HepG2 (cell line): ENCODE results near the gene MAPK7. TPM values are rescaled to one million over a fixed set of nuclear protein-coding genes. Genes with fewer than 3 reads are reported as not detected.

Experiments
- BRD4 ChIP-seq: sonication (generic); formaldehyde crosslinking; IDR thresholded peaks from 2 replicates; pipeline ENCODE4 v1.4.0; 2020; ENCODE audit warnings: missing genetic modification reagents
- CEBPZ ChIP-seq: IDR thresholded peaks from 2 replicates; pipeline ENCODE4 v1.6.1; 2012; ENCODE audit warnings: low read length, improper control_type of control experiment
- GATA4 ChIP-seq: sonication (generic); IDR thresholded peaks from 2 replicates; pipeline ENCODE4 v1.6.1; 2016; ENCODE audit warnings: antibody characterized with exemption, low read depth, borderline replicate concordance
- GATAD1 ChIP-seq: IDR thresholded peaks from 2 replicates; pipeline ENCODE4 v1.6.1; 2016; ENCODE audit warnings: missing genetic modification reagents, missing compliant biosample characterization
- HNRNPUL1 ChIP-seq: fragments of 200-400 bp; formaldehyde crosslinking; IDR thresholded peaks from 2 replicates; pipeline ENCODE4 v1.6.1; 2017; ENCODE audit warnings: low read depth, mild to moderate bottlenecking, low read length, moderate library complexity
- JUNB ChIP-seq: sonication (generic); formaldehyde crosslinking; IDR thresholded peaks from 2 replicates; pipeline ENCODE4 v1.8.0; 2022; ENCODE audit warnings: missing genetic modification reagents, mild to moderate bottlenecking, borderline replicate concordance
- KDM5B ChIP-seq: sonication (generic); formaldehyde crosslinking; IDR thresholded peaks from 2 replicates; pipeline ENCODE4 v1.4.0; 2020; ENCODE audit warnings: missing genetic modification reagents, mild to moderate bottlenecking, borderline replicate concordance
- KMT2B ChIP-seq: IDR thresholded peaks from 2 replicates; pipeline ENCODE4 v1.6.1; 2016; ENCODE audit warnings: missing genetic modification reagents, missing compliant biosample characterization
- MAFF ChIP-seq: IDR thresholded peaks from 2 replicates; pipeline ENCODE4 v1.6.1; 2011; ENCODE audit warnings: low read depth, low read length, improper control_type of control experiment
- PCBP1 ChIP-seq: fragments of 200-400 bp; formaldehyde crosslinking; IDR thresholded peaks from 2 replicates; pipeline ENCODE4 v1.6.1; 2017; ENCODE audit warnings: mild to moderate bottlenecking, low read depth, low read length, borderline replicate concordance
- POLR2A ChIP-seq, 2 experiments: IDR thresholded peaks; 2 replicates each; pipeline ENCODE4 v1.6.1; 2011; ENCODE audit warnings: low read depth in 2 of 2, low read length in 2 of 2, mild to moderate bottlenecking in 1 of 2, moderate library complexity in 1 of 2; ENCODE audit not compliant: insufficient read depth in 1 of 2
- RARG ChIP-seq: sonication (generic); formaldehyde crosslinking; IDR thresholded peaks from 2 replicates; pipeline ENCODE4 v1.4.0; 2020; ENCODE audit warnings: low read depth, mild to moderate bottlenecking, missing genetic modification reagents
- TCF7 ChIP-seq: sonication (generic); IDR thresholded peaks from 2 replicates; pipeline ENCODE4 v1.6.1; 2016; ENCODE audit warnings: antibody characterized with exemption, low read depth
- TOE1 ChIP-seq: sonication (generic); formaldehyde crosslinking; IDR thresholded peaks from 2 replicates; pipeline ENCODE4 v1.4.0; 2020; ENCODE audit warnings: mild to moderate bottlenecking, missing genetic modification reagents
- WIZ ChIP-seq: sonication (generic); formaldehyde crosslinking; IDR thresholded peaks from 2 replicates; pipeline ENCODE4 v1.5.1; 2020; ENCODE audit warnings: mild to moderate bottlenecking, missing genetic modification reagents
- ZHX1 ChIP-seq: sonication (generic); formaldehyde crosslinking; IDR thresholded peaks from 2 replicates; pipeline ENCODE4 v1.8.1; 2022; ENCODE audit warnings: low read depth, mild to moderate bottlenecking, missing genetic modification reagents
- ZIK1 ChIP-seq: sonication (generic); formaldehyde crosslinking; IDR thresholded peaks from 2 replicates; pipeline ENCODE4 v1.5.0; 2020; ENCODE audit warnings: mild to moderate bottlenecking, low read depth, missing genetic modification reagents, borderline replicate concordance
- ZNF264 ChIP-seq: sonication (generic); formaldehyde crosslinking; IDR thresholded peaks from 2 replicates; pipeline ENCODE4 v1.4.0; 2020; ENCODE audit warnings: missing genetic modification reagents
- ZNF772 ChIP-seq: sonication (generic); formaldehyde crosslinking; IDR thresholded peaks from 2 replicates; pipeline ENCODE4 v1.5.0; 2020; ENCODE audit warnings: mild to moderate bottlenecking, missing genetic modification reagents
- polyA plus RNA-seq, 8 experiments: library from polyadenylated mRNA; depleted of rRNA in 3 of 8; stranded (reverse) in 7 of 8; unstranded in 1 of 8; fragments of >200 nt; fragmentation: Illumina TruSeq in 4 of 8; extraction: Trizol in 4 of 8; gene quantifications; 2 replicates each; pipeline versions ENCODE4 v1.2.1 to v1.2.3, GENCODE V29; 2011 to 2016; ENCODE audit warnings: low read depth in 4 of 8, missing spikeins in 1 of 8, mixed read lengths in 1 of 8; ENCODE audit not compliant: insufficient read depth in 1 of 8
- total RNA-seq, 5 experiments: library from RNA; depleted of rRNA; stranded (reverse); fragments of >200 nt; fragmentation: Illumina TruSeq; extraction: Trizol; gene quantifications; 2 replicates each; pipeline ENCODE4 v1.2.3, GENCODE V29; 2016; ENCODE audit warnings: low read depth in 1 of 5
- TF ChIP-seq, protein P1 (sequence below): sonication (generic); formaldehyde crosslinking; conservative IDR thresholded peaks from 2 replicates; pipeline ENCODE4 v1.4.0; 2020; ENCODE audit warnings: mild to moderate bottlenecking, missing genetic modification reagents, moderate library complexity

Gene MAPK7
- total and polyA plus RNA-seq, 2 of the 13 experiments (the other 11 are each of a cell fraction or from before 2014, with no cell fraction given) = 2.9 to 5.9 TPM

GRCh38 chr17:19338031-19338990 is 40.0 kb upstream of the MAPK7 start (continued):
- TF ChIP-seq CEBPZ (no peak), JUNB (no peak), KMT2B (no peak), GATA4 (no peak), KDM5B (CRISPR knock-in tag) (peak; percentile 64; the same call in 1 of the 2 replicates), HNRNPUL1 (no peak), ZNF772 (CRISPR knock-in tag) (0 out of 2 replicates have a peak, but pooled peaks have one; percentile 21), RARG (CRISPR knock-in tag) (no peak), PCBP1 (no peak), BRD4 (CRISPR knock-in tag) (peak; percentile 64; the same call in 1 of the 2 replicates), WIZ (CRISPR knock-in tag) (peak; percentile 68), ZNF264 (peak; percentile 86; the same call in 1 of the 2 replicates), GATAD1 (CRISPR knock-in tag) (peak; percentile 56), MAFF (no peak; the same call in 1 of the 2 replicates), ZIK1 (no peak), ZHX1 (peak; percentile 47; the same call in 1 of the 2 replicates), TCF7 (no peak; the same call in 1 of the 2 replicates), POLR2A (IDR thresholded peaks at IDR 0.05; ENCODE audit: insufficient read depth in 1 of 2, low read depth in 2 of 2, low read length in 2 of 2) (peak; percentile 63 to 68), TOE1 (CRISPR knock-in tag) (no peak)
- TF ChIP-seq, protein P1, sequence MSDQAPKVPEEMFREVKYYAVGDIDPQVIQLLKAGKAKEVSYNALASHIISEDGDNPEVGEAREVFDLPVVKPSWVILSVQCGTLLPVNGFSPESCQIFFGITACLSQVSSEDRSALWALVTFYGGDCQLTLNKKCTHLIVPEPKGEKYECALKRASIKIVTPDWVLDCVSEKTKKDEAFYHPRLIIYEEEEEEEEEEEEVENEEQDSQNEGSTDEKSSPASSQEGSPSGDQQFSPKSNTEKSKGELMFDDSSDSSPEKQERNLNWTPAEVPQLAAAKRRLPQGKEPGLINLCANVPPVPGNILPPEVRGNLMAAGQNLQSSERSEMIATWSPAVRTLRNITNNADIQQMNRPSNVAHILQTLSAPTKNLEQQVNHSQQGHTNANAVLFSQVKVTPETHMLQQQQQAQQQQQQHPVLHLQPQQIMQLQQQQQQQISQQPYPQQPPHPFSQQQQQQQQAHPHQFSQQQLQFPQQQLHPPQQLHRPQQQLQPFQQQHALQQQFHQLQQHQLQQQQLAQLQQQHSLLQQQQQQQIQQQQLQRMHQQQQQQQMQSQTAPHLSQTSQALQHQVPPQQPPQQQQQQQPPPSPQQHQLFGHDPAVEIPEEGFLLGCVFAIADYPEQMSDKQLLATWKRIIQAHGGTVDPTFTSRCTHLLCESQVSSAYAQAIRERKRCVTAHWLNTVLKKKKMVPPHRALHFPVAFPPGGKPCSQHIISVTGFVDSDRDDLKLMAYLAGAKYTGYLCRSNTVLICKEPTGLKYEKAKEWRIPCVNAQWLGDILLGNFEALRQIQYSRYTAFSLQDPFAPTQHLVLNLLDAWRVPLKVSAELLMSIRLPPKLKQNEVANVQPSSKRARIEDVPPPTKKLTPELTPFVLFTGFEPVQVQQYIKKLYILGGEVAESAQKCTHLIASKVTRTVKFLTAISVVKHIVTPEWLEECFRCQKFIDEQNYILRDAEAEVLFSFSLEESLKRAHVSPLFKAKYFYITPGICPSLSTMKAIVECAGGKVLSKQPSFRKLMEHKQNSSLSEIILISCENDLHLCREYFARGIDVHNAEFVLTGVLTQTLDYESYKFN = peak; percentile 96
